ENCODE data around the gene TRIM39.
"Not testable (repeated sequence)": the region's sequence is repeated elsewhere in the genome, so short reads cannot be mapped to it uniquely, and the experiment has no call there.

TRIM39 gene

GRCh38 chr6:30326526-30327231 is at the start of gene TRIM39:
TSS of gene TRIM39 (plus strand) at chr6:30326927. CDS start at chr6:30329318, 2,391 bp downstream.
- Histone ChIP-seq H3K4me1 (ENCODE audit: control insufficient read depth, insufficient read depth, low read length) (peaks cover 29% of the 10 kb centered on the region), H3K27ac (ENCODE audit: low read depth, low read length) (peak within 1 kb of the TSS; percentile 98), H3K27me3 (ENCODE audit: control insufficient read depth, insufficient read depth, low read length) (no peaks in the 10 kb centered on the region), H3K9ac (ENCODE audit: low read length) (peak within 1 kb of the TSS; percentile 81), H3K4me3 (ENCODE audit: low read depth, low read length) (peak within 1 kb of the TSS; percentile 99), H3K9me3 (ENCODE audit: control insufficient read depth, insufficient read depth, low read depth, low read length) (no peaks in the 10 kb centered on the region), H3K36me3 (ENCODE audit: control insufficient read depth, insufficient read depth, low read length) (peaks cover 30% of the 10 kb centered on the region)

GRCh38 chr6:30280988-30281387 is 45.7 kb upstream of the TRIM39 start:
- H3K4me3 ChIP-seq (ENCODE audit: low read depth, low read length); H3K27ac ChIP-seq (ENCODE audit: low read depth, low read length); H3K27me3 ChIP-seq (ENCODE audit: control insufficient read depth, insufficient read depth, low read length); H3K4me1 ChIP-seq (ENCODE audit: control insufficient read depth, insufficient read depth, low read length); H3K9ac ChIP-seq (ENCODE audit: low read length); H3K36me3 ChIP-seq (ENCODE audit: control insufficient read depth, insufficient read depth, low read length): not testable (repeated sequence)
- peaks cover 86% of the 10 kb centered on the region for H3K9me3 ChIP-seq (ENCODE audit: control insufficient read depth, insufficient read depth, low read depth, low read length)

- Histone ChIP-seq H3K9ac (ENCODE audit: low read length) (no peak overlapping the region), H3K27me3 (ENCODE audit: control insufficient read depth, insufficient read depth, low read length) (no peaks in the 10 kb centered on the region), H3K4me3 (ENCODE audit: low read depth, low read length) (no peak overlapping the region), H3K36me3 (ENCODE audit: control insufficient read depth, insufficient read depth, low read length) (no peaks in the 10 kb centered on the region), H3K4me1 (ENCODE audit: control insufficient read depth, insufficient read depth, low read length) (no peaks in the 10 kb centered on the region), H3K9me3 (ENCODE audit: control insufficient read depth, insufficient read depth, low read depth, low read length) (peaks cover 91% of the 10 kb centered on the region), H3K27ac (ENCODE audit: low read depth, low read length) (no peak overlapping the region)
These were observed 44.2 kb upstream of the TRIM39 start for GRCh38 chr6:30282522-30282921.

GRCh38 chr6:30283761-30284160 is 43.0 kb upstream of the TRIM39 start:
- H3K9ac ChIP-seq (ENCODE audit: low read length): no peak overlapping the region
- no peaks in the 10 kb centered on the region for H3K4me1 ChIP-seq (ENCODE audit: control insufficient read depth, insufficient read depth, low read length)
- peaks cover 5% of the 10 kb centered on the region for H3K36me3 ChIP-seq (ENCODE audit: control insufficient read depth, insufficient read depth, low read length)
- H3K27me3 ChIP-seq (ENCODE audit: control insufficient read depth, insufficient read depth, low read length): no peaks in the 10 kb centered on the region
- no peak overlapping the region for H3K4me3 ChIP-seq (ENCODE audit: low read depth, low read length)
- no peak overlapping the region for H3K27ac ChIP-seq (ENCODE audit: low read depth, low read length)
- peaks cover 91% of the 10 kb centered on the region for H3K9me3 ChIP-seq (ENCODE audit: control insufficient read depth, insufficient read depth, low read depth, low read length)

GRCh38 chr6:30287139-30287538 is 39.6 kb upstream of the TRIM39 start:
- Histone ChIP-seq H3K27ac (ENCODE audit: low read depth, low read length) (no peak overlapping the region), H3K4me3 (ENCODE audit: low read depth, low read length) (no peak overlapping the region), H3K9me3 (ENCODE audit: control insufficient read depth, insufficient read depth, low read depth, low read length) (peaks cover 99% of the 10 kb centered on the region), H3K9ac (ENCODE audit: low read length) (no peak overlapping the region), H3K27me3 (ENCODE audit: control insufficient read depth, insufficient read depth, low read length) (no peaks in the 10 kb centered on the region), H3K36me3 (ENCODE audit: control insufficient read depth, insufficient read depth, low read length) (peaks cover 38% of the 10 kb centered on the region), H3K4me1 (ENCODE audit: control insufficient read depth, insufficient read depth, low read length) (no peaks in the 10 kb centered on the region)

- Histone ChIP-seq H3K9ac (ENCODE audit: low read length) (no peak overlapping the region), H3K27ac (ENCODE audit: low read depth, low read length) (no peak overlapping the region), H3K27me3 (ENCODE audit: control insufficient read depth, insufficient read depth, low read length) (no peaks in the 10 kb centered on the region), H3K36me3 (ENCODE audit: control insufficient read depth, insufficient read depth, low read length) (peaks cover 61% of the 10 kb centered on the region), H3K9me3 (ENCODE audit: control insufficient read depth, insufficient read depth, low read depth, low read length) (peaks cover 62% of the 10 kb centered on the region), H3K4me3 (ENCODE audit: low read depth, low read length) (no peak overlapping the region), H3K4me1 (ENCODE audit: control insufficient read depth, insufficient read depth, low read length) (no peaks in the 10 kb centered on the region)
These were observed 30.9 kb upstream of the TRIM39 start for GRCh38 chr6:30295837-30296236.

GRCh38 chr6:30304002-30304401 is 22.7 kb upstream of the TRIM39 start:
- Histone ChIP-seq H3K9ac (ENCODE audit: low read length) (no peak overlapping the region), H3K27me3 (ENCODE audit: control insufficient read depth, insufficient read depth, low read length) (no peaks in the 10 kb centered on the region), H3K27ac (ENCODE audit: low read depth, low read length) (no peak overlapping the region), H3K4me3 (ENCODE audit: low read depth, low read length) (no peak overlapping the region), H3K4me1 (ENCODE audit: control insufficient read depth, insufficient read depth, low read length) (no peaks in the 10 kb centered on the region), H3K9me3 (ENCODE audit: control insufficient read depth, insufficient read depth, low read depth, low read length) (peaks cover 79% of the 10 kb centered on the region), H3K36me3 (ENCODE audit: control insufficient read depth, insufficient read depth, low read length) (peaks cover 72% of the 10 kb centered on the region)

GRCh38 chr6:30311101-30311500 is 15.6 kb upstream of the TRIM39 start:
- peaks cover 84% of the 10 kb centered on the region for H3K36me3 ChIP-seq (ENCODE audit: control insufficient read depth, insufficient read depth, low read length)
- H3K27ac ChIP-seq (ENCODE audit: low read depth, low read length): no peak overlapping the region

GRCh38 chr6:30311671-30312070 is 15.1 kb upstream of the TRIM39 start:
- H3K9ac ChIP-seq (ENCODE audit: low read length): no peak overlapping the region
- H3K36me3 ChIP-seq (ENCODE audit: control insufficient read depth, insufficient read depth, low read length): peaks cover 84% of the 10 kb centered on the region
- H3K27me3 ChIP-seq (ENCODE audit: control insufficient read depth, insufficient read depth, low read length): no peaks in the 10 kb centered on the region
- peaks cover 13% of the 10 kb centered on the region; the same call in 1 of the 2 replicates for H3K9me3 ChIP-seq (ENCODE audit: control insufficient read depth, insufficient read depth, low read depth, low read length)
- H3K4me1 ChIP-seq (ENCODE audit: control insufficient read depth, insufficient read depth, low read length): peaks cover 2% of the 10 kb centered on the region; the same call in 1 of the 2 replicates
- no peak overlapping the region for H3K4me3 ChIP-seq (ENCODE audit: low read depth, low read length)
- no peak overlapping the region for H3K27ac ChIP-seq (ENCODE audit: low read depth, low read length)

More at GRCh38 chr6:30311101-30311500, 15.6 kb upstream of the TRIM39 start:
- Histone ChIP-seq H3K9ac (ENCODE audit: low read length) (no peak overlapping the region), H3K4me3 (ENCODE audit: low read depth, low read length) (no peak overlapping the region), H3K27me3 (ENCODE audit: control insufficient read depth, insufficient read depth, low read length) (no peaks in the 10 kb centered on the region), H3K9me3 (ENCODE audit: control insufficient read depth, insufficient read depth, low read depth, low read length) (peaks cover 18% of the 10 kb centered on the region; the same call in 1 of the 2 replicates), H3K4me1 (ENCODE audit: control insufficient read depth, insufficient read depth, low read length) (peaks cover 2% of the 10 kb centered on the region; the same call in 1 of the 2 replicates)

GRCh38 chr6:30312266-30312665 is 14.5 kb upstream of the TRIM39 start:
- peaks cover 2% of the 10 kb centered on the region; the same call in 1 of the 2 replicates for H3K4me1 ChIP-seq (ENCODE audit: control insufficient read depth, insufficient read depth, low read length)
- peaks cover 82% of the 10 kb centered on the region for H3K36me3 ChIP-seq (ENCODE audit: control insufficient read depth, insufficient read depth, low read length)
- H3K4me3 ChIP-seq (ENCODE audit: low read depth, low read length): no peak overlapping the region
- no peak overlapping the region for H3K27ac ChIP-seq (ENCODE audit: low read depth, low read length)
- no peak overlapping the region for H3K9ac ChIP-seq (ENCODE audit: low read length)
- H3K9me3 ChIP-seq (ENCODE audit: control insufficient read depth, insufficient read depth, low read depth, low read length): peaks cover 12% of the 10 kb centered on the region; the same call in 1 of the 2 replicates
- no peaks in the 10 kb centered on the region for H3K27me3 ChIP-seq (ENCODE audit: control insufficient read depth, insufficient read depth, low read length)

- Histone ChIP-seq H3K9ac (ENCODE audit: low read length) (no peak overlapping the region), H3K4me1 (ENCODE audit: control insufficient read depth, insufficient read depth, low read length) (peaks cover 2% of the 10 kb centered on the region; the same call in 1 of the 2 replicates), H3K36me3 (ENCODE audit: control insufficient read depth, insufficient read depth, low read length) (peaks cover 81% of the 10 kb centered on the region), H3K27me3 (ENCODE audit: control insufficient read depth, insufficient read depth, low read length) (no peaks in the 10 kb centered on the region), H3K4me3 (ENCODE audit: low read depth, low read length) (no peak overlapping the region), H3K9me3 (ENCODE audit: control insufficient read depth, insufficient read depth, low read depth, low read length) (peaks cover 10% of the 10 kb centered on the region; the same call in 1 of the 2 replicates), H3K27ac (ENCODE audit: low read depth, low read length) (no peak overlapping the region)
These were observed 13.9 kb upstream of the TRIM39 start for GRCh38 chr6:30312676-30313321.
